ENCODE results near the gene MXI1. TPM values are rescaled to one million over a fixed set of nuclear protein-coding genes. Genes with fewer than 3 reads are reported as not detected.

The MXI1 gene
- total RNA-seq, 1 experiment from 2014 or later, result 12.1 TPM

GRCh38 chr10:110210674-110211464 is 3.5 kb downstream of the MXI1 start:
- in situ Hi-C loops (cut with HindIII; ENCODE audit: low sequenced_read_pairs), result no loop called here
- peak; percentile 100 for DNase-seq (ENCODE audit: low spot score)

GRCh38 chr10:110211465-110211843 is 4.0 kb downstream of the MXI1 start:
- in situ Hi-C loops (cut with HindIII; ENCODE audit: low sequenced_read_pairs), result no loop called here
- no peak for DNase-seq (ENCODE audit: low spot score)

DNA sequence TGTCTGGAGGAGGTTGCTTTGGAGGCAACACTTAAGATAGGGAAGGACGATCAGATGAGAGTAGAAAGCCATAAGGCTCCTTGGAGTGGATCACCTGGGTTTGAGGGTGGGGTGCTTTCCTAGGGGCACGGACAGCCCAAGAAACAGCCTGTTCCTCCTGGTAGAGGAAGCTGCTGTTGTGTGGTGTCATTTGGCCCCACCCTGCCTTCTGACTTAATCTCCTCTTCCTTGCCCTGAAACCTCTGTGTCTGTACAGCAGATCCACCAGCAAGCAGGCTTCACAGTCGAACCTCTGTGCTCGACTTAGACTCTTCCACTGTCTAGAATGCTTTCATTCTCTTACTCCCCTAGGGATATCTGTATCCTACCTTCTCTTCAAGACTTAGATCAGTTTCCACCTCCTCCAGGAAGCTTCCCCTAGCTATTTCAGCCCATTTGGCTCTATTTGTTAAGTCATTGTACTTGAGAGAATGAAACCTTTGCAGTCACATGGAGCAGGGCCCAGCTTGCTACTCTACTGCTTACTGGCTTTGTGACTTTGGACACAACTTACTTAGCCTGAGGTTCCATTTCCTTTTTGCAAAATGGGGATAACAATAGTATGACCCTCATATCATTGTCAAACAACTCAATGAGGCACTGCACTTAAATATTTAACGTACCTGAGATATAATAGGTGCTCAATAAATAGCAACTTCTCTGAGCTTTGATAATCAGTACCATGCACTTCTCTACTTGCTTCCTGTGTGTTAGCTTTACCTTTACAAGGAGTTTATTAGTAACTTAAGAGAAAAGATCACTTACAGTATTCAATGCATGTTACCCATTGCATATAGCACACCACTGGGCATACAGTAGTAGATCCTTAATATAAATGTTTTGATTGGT is 5.0 kb downstream of the MXI1 start:
- in situ Hi-C loops (cut with HindIII; ENCODE audit: low sequenced_read_pairs), result no loop called here
- DNase-seq (ENCODE audit: low spot score), result peak; percentile 45

DNA sequence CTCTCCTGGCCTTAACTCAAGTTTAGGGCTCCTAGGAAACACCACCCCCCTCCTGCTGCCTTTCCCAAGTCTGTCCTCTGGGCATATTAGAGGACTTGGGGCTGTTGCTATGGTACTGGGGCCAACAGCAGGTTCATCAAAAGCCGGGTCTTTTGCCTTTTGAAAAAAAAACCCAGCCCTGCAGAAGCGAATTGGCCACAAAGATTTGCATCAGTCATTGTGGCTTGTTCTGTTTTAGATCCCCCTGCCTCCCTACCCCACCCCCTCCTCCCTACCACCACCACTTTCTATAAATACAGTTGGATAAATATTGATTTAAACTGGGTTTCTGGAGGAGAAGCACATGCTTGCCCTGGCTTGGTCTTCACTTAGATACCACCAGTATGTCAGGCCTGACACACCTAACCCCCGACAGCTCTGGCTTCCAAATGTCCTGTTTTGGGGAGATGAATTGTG is 7.0 kb downstream of the MXI1 start:
- no peak for DNase-seq (ENCODE audit: low spot score)
- in situ Hi-C loops (cut with HindIII; ENCODE audit: low sequenced_read_pairs), result no loop called here

DNA sequence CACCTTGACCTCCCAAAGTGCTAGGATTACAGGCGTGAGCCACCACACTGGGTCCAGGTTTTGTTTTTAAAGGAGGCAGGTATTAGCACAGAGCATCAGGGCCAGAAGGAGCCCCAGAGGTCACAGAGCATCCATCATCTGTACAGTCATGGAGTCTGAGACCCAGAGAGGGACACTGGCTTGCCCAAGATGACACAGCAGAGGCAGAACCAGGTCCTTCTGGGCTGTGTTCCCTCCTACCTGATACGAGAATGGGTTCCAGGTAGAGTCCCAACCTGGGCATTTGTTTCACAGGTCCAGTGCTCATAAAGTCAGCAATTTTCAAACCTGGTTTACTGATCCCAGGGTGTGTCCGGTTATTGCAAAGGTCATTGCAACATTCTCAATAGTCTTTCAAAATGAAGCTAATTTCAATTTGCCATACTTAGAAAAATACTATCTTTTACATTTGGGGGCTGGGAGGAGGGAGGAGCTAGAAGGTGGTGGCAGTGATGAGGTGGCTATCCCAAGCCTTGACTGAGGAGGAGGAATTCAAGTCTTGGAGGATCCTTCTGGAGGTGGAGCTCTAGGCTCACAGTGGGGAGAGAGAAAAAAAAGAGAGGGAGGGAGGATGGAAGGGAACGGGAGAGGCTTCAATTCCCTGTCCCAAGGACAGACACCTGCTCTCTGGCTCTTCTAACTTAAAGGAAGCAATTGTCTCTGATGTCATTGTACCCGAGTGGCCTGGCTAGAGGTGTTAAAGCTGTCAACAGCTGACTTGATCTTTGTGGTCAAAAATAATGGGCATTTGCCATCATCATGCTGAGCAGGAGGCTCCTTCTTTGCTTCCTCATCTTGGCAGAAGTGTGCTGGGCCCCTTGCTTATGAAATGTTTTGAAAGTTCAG is 8.1 kb downstream of the MXI1 start:
- in situ Hi-C loops (cut with HindIII; ENCODE audit: low sequenced_read_pairs), result no loop called here
- DNase-seq (ENCODE audit: low spot score), result no peak

GRCh38 chr10:110216240-110216639 is 8.8 kb downstream of the MXI1 start:
- in situ Hi-C loops (cut with HindIII; ENCODE audit: low sequenced_read_pairs), result no loop called here
- DNase-seq (ENCODE audit: low spot score), result peak; percentile 76

- in situ Hi-C loops (cut with HindIII; ENCODE audit: low sequenced_read_pairs), result no loop called here
These were observed 9.7 kb downstream of the MXI1 start for GRCh38 chr10:110216942-110217661.

DNA sequence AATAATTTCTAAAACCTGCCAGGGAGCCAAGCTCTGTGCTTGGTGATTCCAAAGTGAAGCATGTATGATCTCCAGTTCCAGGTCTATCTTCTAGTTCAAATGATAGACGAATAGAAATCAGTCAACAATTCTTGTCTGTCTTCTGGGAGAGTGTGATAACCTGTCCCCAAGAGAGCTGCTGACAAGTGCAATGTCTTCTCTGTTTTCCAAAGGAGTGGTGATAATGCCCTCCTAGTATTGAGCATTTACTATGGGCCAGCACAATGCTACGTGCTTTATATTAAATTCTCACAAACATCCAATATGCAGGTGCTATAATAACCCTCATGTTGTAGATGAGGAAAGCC is 10.2 kb downstream of the MXI1 start:
- DNase-seq (ENCODE audit: low spot score), result no peak
- in situ Hi-C loops (cut with HindIII; ENCODE audit: low sequenced_read_pairs), result no loop called here

More at GRCh38 chr10:110216942-110217661, 9.7 kb downstream of the MXI1 start:
- DNase-seq (ENCODE audit: low spot score), result no peak

DNA sequence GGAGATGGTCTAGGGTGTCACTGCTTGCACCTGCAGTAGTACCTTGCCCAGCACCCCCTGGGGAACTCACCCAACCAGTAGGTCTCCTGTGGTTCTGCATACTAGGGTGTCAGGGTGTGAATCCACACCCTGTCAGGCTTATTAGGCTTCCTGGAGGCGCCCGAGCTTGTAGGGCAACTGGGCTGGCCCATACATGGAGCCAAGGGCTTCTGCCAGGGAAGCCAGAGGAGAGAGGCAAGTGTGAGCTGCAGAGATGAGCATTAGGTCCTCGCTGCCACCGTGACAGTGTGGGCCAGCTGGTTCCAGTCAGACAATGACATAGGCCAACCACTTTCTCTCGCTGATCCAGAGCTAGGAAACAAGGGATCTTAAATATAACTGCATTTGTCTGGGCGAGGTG is 11.2 kb downstream of the MXI1 start:
- in situ Hi-C loops (cut with HindIII; ENCODE audit: low sequenced_read_pairs), result no loop called here
- DNase-seq (ENCODE audit: low spot score), result no peak

DNA sequence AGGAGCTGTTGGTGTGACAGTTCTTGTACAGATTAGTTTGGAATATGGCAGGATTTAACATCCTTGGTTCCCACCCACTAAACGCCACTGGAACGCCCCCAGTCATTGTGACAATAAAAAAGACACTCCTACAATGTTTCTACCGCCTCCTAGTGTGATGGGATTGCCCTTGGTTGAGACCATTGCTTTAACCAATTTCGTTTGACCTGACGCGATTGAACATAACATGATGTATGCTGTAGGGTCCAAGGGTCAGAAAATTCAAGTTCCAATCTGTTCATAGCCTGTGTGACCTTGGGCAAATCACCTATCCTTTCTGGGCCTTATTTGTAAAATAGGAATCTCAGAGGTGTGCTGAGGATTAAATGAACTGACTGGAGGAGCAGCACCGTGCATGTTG is 12.5 kb downstream of the MXI1 start:
- in situ Hi-C loops (cut with HindIII; ENCODE audit: low sequenced_read_pairs), result no loop called here
- DNase-seq (ENCODE audit: low spot score), result peak; percentile 5

- in situ Hi-C loops (cut with HindIII; ENCODE audit: low sequenced_read_pairs), result no loop called here
- no peak for DNase-seq (ENCODE audit: low spot score)
These were observed 13.0 kb downstream of the MXI1 start for GRCh38 chr10:110220398-110220797.

DNA sequence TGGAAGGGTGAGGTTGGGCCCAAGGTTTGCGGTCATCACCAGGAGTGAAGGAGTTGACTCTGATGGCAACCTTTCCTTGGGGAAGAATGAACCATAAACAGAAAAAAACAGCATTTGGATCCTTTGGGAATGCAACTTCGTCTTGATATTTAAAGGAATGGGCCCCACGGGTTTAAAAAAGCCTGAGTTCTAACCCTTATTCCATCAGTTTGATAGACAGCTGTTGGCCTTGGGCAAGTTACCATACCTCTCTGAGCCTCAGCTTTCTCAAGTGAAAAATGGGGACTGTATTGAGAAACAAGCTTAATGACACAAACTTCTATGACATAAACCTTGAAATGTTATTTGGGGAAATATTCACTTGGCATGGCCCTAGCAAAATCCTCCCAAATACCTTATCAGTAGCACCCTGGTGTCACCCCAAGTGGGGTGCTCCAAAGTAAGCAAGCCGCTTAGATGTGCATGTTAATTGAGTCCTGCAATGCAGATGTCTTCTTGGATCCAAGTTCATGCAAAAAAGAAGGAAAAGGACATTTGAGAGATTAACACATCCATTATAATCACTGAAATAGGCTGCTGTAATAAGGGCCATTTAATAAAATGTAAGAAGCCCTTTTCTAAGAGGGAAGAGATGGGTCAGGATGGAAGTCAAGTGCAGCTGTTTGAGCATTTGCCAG is 13.8 kb downstream of the MXI1 start:
- no peak for DNase-seq (ENCODE audit: low spot score)
- in situ Hi-C loops (cut with HindIII; ENCODE audit: low sequenced_read_pairs), result no loop called here

GRCh38 chr10:110221721-110222261 is 14.4 kb downstream of the MXI1 start:
- peak; percentile 97 for DNase-seq (ENCODE audit: low spot score)
- in situ Hi-C loops (cut with HindIII; ENCODE audit: low sequenced_read_pairs), result no loop called here

DNA sequence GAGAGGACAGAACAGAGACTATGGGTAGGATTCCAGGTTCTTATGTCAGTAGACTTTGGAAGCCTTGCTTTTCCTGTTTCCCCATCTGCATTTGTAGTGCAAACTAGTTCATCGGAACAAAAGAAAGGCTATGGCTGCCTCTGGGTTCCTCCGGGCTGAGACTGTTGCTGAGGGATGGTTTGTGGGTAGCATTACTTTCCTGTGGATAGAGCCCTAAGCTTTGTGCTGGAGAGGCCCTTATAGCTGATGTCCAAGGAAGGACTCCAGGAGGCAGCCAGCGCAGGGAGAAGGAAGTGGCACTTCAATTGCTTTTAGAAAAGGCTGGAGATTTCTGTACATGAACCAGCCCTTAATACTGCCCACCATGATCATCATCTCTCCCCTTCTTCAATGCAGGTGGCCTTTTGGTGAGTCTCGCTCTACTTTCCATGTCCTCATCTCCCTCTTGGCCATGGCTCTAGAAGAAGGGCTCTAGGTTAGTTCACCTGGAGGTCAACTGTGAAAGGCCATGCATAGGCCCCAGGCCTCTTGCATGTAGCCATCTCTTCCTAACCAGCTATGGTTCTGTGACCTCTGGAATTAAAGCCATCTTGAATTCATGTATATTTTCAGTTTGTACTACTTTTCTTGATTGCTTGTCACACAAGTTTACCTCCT is 15.4 kb downstream of the MXI1 start:
- in situ Hi-C loops (cut with HindIII; ENCODE audit: low sequenced_read_pairs), result no loop called here
- DNase-seq (ENCODE audit: low spot score), result no peak

DNA sequence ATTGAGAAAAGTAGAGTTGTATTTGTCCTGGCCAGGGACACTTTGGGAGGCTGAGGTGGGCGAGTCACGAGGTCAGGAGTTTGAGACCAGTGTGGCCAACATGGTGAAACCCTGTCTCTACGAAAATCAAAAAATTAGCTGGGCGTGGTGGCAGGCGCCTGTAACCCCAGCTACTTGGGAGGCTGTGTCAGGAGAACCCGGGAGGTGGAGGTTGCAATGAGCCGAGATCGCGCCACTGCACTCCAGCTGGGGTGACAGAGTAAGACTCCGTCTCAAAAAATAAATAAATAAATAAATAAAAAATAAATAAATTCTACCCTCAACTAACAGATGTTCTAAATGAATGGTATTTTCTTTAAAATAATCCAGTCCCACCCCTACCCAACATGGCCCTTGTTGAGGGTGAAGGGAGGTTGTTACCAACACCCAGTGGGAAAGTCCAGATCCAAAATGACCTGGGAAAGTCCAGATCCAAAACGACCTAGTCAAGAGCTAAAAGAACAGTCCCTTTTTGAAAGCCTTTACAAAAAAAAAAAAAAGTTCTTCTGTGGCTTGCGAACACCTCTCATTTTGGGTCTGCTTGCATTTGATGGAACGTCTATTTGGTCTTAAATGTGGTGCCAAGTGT is 16.0 kb downstream of the MXI1 start:
- DNase-seq (ENCODE audit: low spot score), result no peak
- in situ Hi-C loops (cut with HindIII; ENCODE audit: low sequenced_read_pairs), result no loop called here

DNA sequence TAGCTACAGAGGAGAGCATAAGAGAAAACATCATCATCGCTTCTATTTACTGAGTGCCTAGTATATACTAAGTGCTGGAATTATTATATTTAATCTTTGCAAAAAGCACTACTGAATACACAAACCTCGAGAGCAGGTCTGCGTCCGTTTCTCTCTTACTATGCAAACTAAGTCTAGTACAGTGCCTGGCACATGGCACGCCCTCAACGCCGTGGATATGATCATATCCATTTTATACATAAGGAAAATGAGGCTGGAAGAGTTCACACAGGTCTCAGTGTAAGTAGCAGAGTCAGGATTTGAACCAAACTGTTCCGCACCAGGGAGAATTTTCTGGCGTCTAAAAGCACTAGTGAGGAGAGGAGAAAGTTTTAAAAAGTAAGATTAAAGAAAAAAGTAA is 17.6 kb downstream of the MXI1 start:
- in situ Hi-C loops (cut with HindIII; ENCODE audit: low sequenced_read_pairs), result no loop called here
- no peak for DNase-seq (ENCODE audit: low spot score)

- no peak for DNase-seq (ENCODE audit: low spot score)
- in situ Hi-C loops (cut with HindIII; ENCODE audit: low sequenced_read_pairs), result no loop called here
These were observed 18.0 kb downstream of the MXI1 start for GRCh38 chr10:110225441-110225755.

Data from G401 (cell line).